Fibroblast of lung (primary cell): ENCODE data around the gene MYL2. TPM values are rescaled to one million over a fixed set of nuclear protein-coding genes. Genes with fewer than 3 reads are reported as not detected.

Source experiments
- DNase-seq, 2 donors: peaks; one replicate each; pipeline versions ENCODE4 v3.0.0 to v3.0.0-alpha.2; 2010; ENCODE audit warnings: low read depth in 2 of 2
- H2AFZ ChIP-seq: 2 replicates; pipeline ENCODE4 v1.5.1; 2012; ENCODE audit warnings: low read length, control low read depth, inconsistent platforms
- H3K27ac ChIP-seq: 2 replicates; pipeline ENCODE4 v1.5.1; 2011; ENCODE audit warnings: low read length, control low read depth; ENCODE audit not compliant: insufficient read depth
- H3K27me3 ChIP-seq: 2 replicates; pipeline ENCODE4 v1.5.1; 2011; ENCODE audit warnings: mild to moderate bottlenecking, low read length; ENCODE audit not compliant: control insufficient read depth, insufficient read depth
- H3K36me3 ChIP-seq: 2 replicates; pipeline ENCODE4 v1.5.1; 2011; ENCODE audit warnings: low read length; ENCODE audit not compliant: control insufficient read depth, insufficient read depth
- H3K4me1 ChIP-seq: 2 replicates; pipeline ENCODE4 v1.5.1; 2011; ENCODE audit warnings: low read length; ENCODE audit not compliant: control insufficient read depth, insufficient read depth; ENCODE audit errors: extremely low read depth
- H3K4me2 ChIP-seq: 2 replicates; pipeline ENCODE4 v1.5.1; 2011; ENCODE audit warnings: low read length, control low read depth; ENCODE audit not compliant: insufficient read depth; ENCODE audit errors: extremely low read depth
- H3K4me3 ChIP-seq, 4 experiments: fragments of 200-600 bp in 1 of 4; sonication (generic) in 1 of 4; replicated peaks in 1 of 4; 2 replicates each; pipeline ENCODE4 v1.5.1; 2011 to 2016; ENCODE audit warnings: low read length in 4 of 4, low read depth in 3 of 4, mild to moderate bottlenecking in 3 of 4, control low read depth in 2 of 4, inconsistent platforms in 1 of 4, mixed read lengths in 1 of 4; ENCODE audit not compliant: insufficient read depth in 1 of 4; ENCODE audit errors: control extremely low read depth in 1 of 4
- H3K79me2 ChIP-seq: 2 replicates; pipeline ENCODE4 v1.5.1; 2012; ENCODE audit warnings: mild to moderate bottlenecking, low read length, inconsistent platforms; ENCODE audit not compliant: control insufficient read depth, insufficient read depth
- H3K9ac ChIP-seq: 2 replicates; pipeline ENCODE4 v1.5.1; 2011; ENCODE audit warnings: mild to moderate bottlenecking, low read length, control low read depth; ENCODE audit not compliant: insufficient read depth
- H3K9me3 ChIP-seq: 2 replicates; pipeline ENCODE4 v1.5.1; 2012; ENCODE audit warnings: low read depth, low read length; ENCODE audit not compliant: control insufficient read depth, insufficient read depth
- H4K20me1 ChIP-seq: 2 replicates; pipeline ENCODE4 v1.5.1; 2011; ENCODE audit warnings: low read length; ENCODE audit not compliant: control insufficient read depth, insufficient read depth; ENCODE audit errors: extremely low read depth
- CTCF ChIP-seq, 2 donors: IDR thresholded peaks in 1 of 2; conservative IDR thresholded peaks in 1 of 2; 1 replicate in 1 of 2; 2 replicates in 1 of 2; pipeline ENCODE4 v1.5.1; 2011 to 2012; ENCODE audit warnings: low read length in 2 of 2, control low read depth in 1 of 2, inconsistent platforms in 1 of 2, low read depth in 1 of 2, mild to moderate bottlenecking in 1 of 2
- EZH2 ChIP-seq: IDR thresholded peaks from 2 replicates; pipeline ENCODE4 v1.5.1; 2012; ENCODE audit warnings: low read length, control low read depth, mild to moderate bottlenecking; ENCODE audit errors: missing control alignments
- polyA plus RNA-seq, 2 donors: library from polyadenylated mRNA; depleted of rRNA in 1 of 2; stranded (reverse) in 1 of 2; unstranded in 1 of 2; fragments of >200 nt; gene quantifications; 2 replicates each; pipeline ENCODE4 v1.2.1, GENCODE V29; 2011 to 2012; ENCODE audit warnings: missing spikeins in 1 of 2
- total RNA-seq: library from RNA; depleted of rRNA; stranded (reverse); fragments of >200 nt; gene quantifications from 2 replicates; pipeline ENCODE4 v1.2.1, GENCODE V29; 2014

MYL2 gene
- total and polyA plus RNA-seq, 2 donors (not counting 1 experiment from before 2014, with no cell fraction given), result not detected

- DNase-seq, result no peak
- H3K4me3 ChIP-seq, result no peak overlapping the region
Measured at GRCh38 chr12:110907583-110907982, 12.8 kb downstream of the MYL2 start.

GRCh38 chr12:110906985-110907384, 13.4 kb downstream of the MYL2 start:
- Histone ChIP-seq H4K20me1 (no peaks in the 10 kb centered on the region), H3K9ac (no peak overlapping the region), H3K9me3 (no peaks in the 10 kb centered on the region), H3K36me3 (no peaks in the 10 kb centered on the region), H2AFZ (no peak overlapping the region), H3K4me2 (no peak overlapping the region), H3K4me3 (no peak overlapping the region), H3K27ac (no peak overlapping the region), H3K79me2 (no peaks in the 10 kb centered on the region), H3K27me3 (no peaks in the 10 kb centered on the region), H3K4me1 (no peaks in the 10 kb centered on the region)
- TF ChIP-seq EZH2 (no peak), CTCF (conservative IDR thresholded peaks at IDR 0.05 in 1 of 2, IDR thresholded peaks at IDR 0.05 in 1 of 2; ENCODE audit: low read depth in 1 of 2, low read length in 2 of 2) (no peak)
- DNase-seq, result peak in 1 of 2 donors; percentile 87

More at GRCh38 chr12:110907583-110907982, 12.8 kb downstream of the MYL2 start:
- Histone ChIP-seq H4K20me1 (no peaks in the 10 kb centered on the region), H3K4me1 (no peaks in the 10 kb centered on the region), H3K9ac (no peak overlapping the region), H3K27me3 (no peaks in the 10 kb centered on the region), H3K9me3 (no peaks in the 10 kb centered on the region), H3K27ac (no peak overlapping the region), H3K79me2 (no peaks in the 10 kb centered on the region), H3K36me3 (no peaks in the 10 kb centered on the region), H2AFZ (no peak overlapping the region), H3K4me2 (no peak overlapping the region)
- TF ChIP-seq CTCF (conservative IDR thresholded peaks at IDR 0.05 in 1 of 2, IDR thresholded peaks at IDR 0.05 in 1 of 2; ENCODE audit: low read depth in 1 of 2, low read length in 2 of 2), result no peak
- no peak for TF ChIP-seq EZH2

GRCh38 chr12:110906516-110906915, 13.9 kb downstream of the MYL2 start:
- no peaks in the 10 kb centered on the region for H3K9me3 ChIP-seq
- no peak overlapping the region for H3K27ac ChIP-seq
- no peak for TF ChIP-seq EZH2
- TF ChIP-seq CTCF (conservative IDR thresholded peaks at IDR 0.05 in 1 of 2, IDR thresholded peaks at IDR 0.05 in 1 of 2; ENCODE audit: low read depth in 1 of 2, low read length in 2 of 2), result no peak
- no peak overlapping the region for H3K9ac ChIP-seq
- no peaks in the 10 kb centered on the region for H4K20me1 ChIP-seq
- no peaks in the 10 kb centered on the region for H3K79me2 ChIP-seq
- no peak for DNase-seq
- H3K4me3 ChIP-seq, result no peak overlapping the region
- no peaks in the 10 kb centered on the region for H3K27me3 ChIP-seq
- no peaks in the 10 kb centered on the region for H3K4me1 ChIP-seq
- no peak overlapping the region for H2AFZ ChIP-seq
- H3K36me3 ChIP-seq, result no peaks in the 10 kb centered on the region
- H3K4me2 ChIP-seq, result no peak overlapping the region
